Right lobe of liver (tissue), 4 donors: Measurements from ENCODE around the gene SGSH.

Experiments used
- POLR2A ChIP-seq: fragments of 450-650 bp; IDR thresholded peaks from one replicate; pipeline ENCODE4 v1.6.1; 2017; ENCODE audit warnings: antibody characterized with exemption, mild to moderate bottlenecking
- TF ChIP-seq, protein P1 (sequence below), 4 donors: fragments of 200-600 bp in 3 of 4; fragments of 450-650 bp in 1 of 4; IDR thresholded peaks; one replicate each; pipeline versions ENCODE4 v1.5.1 to v1.8.0; 2016 to 2022; ENCODE audit warnings: antibody characterized with exemption in 4 of 4, mild to moderate bottlenecking in 2 of 4
- donor health status: DM: no; HTN: no; CAD: no.
- donor health status: DM: no; HTN: no; CAD: no.
- donor health status: DM: no; HTN: yes; CAD: no.

DNA sequence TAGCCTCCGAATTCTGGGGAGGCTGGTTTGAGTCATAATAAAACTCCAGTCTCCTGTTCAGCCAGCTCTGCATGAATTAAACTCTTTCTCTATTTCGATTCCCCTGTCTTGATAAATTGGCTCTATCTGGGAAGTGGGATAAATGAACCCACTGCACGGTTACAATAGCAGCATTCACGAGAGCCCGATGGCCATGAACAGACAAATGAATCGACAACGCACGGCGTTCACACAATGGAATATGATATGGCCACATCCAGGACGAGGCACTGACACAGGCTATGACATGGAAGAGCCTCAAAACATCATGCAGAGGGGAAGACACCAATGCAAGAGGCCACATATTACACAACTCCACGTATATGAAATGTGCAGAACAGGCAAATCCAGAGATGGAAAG lies 55.9 kb downstream of the SGSH start:
- no peak for TF ChIP-seq POLR2A
- TF ChIP-seq, protein P1, sequence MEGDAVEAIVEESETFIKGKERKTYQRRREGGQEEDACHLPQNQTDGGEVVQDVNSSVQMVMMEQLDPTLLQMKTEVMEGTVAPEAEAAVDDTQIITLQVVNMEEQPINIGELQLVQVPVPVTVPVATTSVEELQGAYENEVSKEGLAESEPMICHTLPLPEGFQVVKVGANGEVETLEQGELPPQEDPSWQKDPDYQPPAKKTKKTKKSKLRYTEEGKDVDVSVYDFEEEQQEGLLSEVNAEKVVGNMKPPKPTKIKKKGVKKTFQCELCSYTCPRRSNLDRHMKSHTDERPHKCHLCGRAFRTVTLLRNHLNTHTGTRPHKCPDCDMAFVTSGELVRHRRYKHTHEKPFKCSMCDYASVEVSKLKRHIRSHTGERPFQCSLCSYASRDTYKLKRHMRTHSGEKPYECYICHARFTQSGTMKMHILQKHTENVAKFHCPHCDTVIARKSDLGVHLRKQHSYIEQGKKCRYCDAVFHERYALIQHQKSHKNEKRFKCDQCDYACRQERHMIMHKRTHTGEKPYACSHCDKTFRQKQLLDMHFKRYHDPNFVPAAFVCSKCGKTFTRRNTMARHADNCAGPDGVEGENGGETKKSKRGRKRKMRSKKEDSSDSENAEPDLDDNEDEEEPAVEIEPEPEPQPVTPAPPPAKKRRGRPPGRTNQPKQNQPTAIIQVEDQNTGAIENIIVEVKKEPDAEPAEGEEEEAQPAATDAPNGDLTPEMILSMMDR (IDR thresholded peaks at IDR 0.05) = no peak
